HepG2 (cell line): Measurements from ENCODE around the gene ESRRB. TPM values are rescaled to one million over a fixed set of nuclear protein-coding genes. Genes with fewer than 3 reads are reported as not detected.
A peak's percentile ranks its signal among the peaks of the same experiment; 100 is the strongest.

Source experiments
- AHR ChIP-seq: IDR thresholded peaks from 2 replicates; pipeline ENCODE4 v1.6.1; 2018; ENCODE audit warnings: missing genetic modification reagents, missing compliant biosample characterization
- CENPBD1 ChIP-seq: sonication (generic); formaldehyde crosslinking; IDR thresholded peaks from 2 replicates; pipeline ENCODE4 v1.8.0; 2022; ENCODE audit warnings: missing genetic modification reagents, low read depth, mild to moderate bottlenecking, borderline replicate concordance
- EED ChIP-seq: sonication (generic); formaldehyde crosslinking; IDR thresholded peaks from 2 replicates; pipeline ENCODE4 v1.5.0; 2020; ENCODE audit warnings: mild to moderate bottlenecking, missing genetic modification reagents
- PHF21A ChIP-seq: sonication (generic); formaldehyde crosslinking; IDR thresholded peaks from 2 replicates; pipeline ENCODE4 v1.5.0; 2020; ENCODE audit warnings: mild to moderate bottlenecking, missing genetic modification reagents
- RARG ChIP-seq: sonication (generic); formaldehyde crosslinking; IDR thresholded peaks from 2 replicates; pipeline ENCODE4 v1.4.0; 2020; ENCODE audit warnings: low read depth, mild to moderate bottlenecking, missing genetic modification reagents
- SETDB1 ChIP-seq: sonication (generic); formaldehyde crosslinking; IDR thresholded peaks from 2 replicates; pipeline ENCODE4 v1.5.1; 2020; ENCODE audit warnings: missing genetic modification reagents, mild to moderate bottlenecking, borderline replicate concordance
- SP2 ChIP-seq: sonication (generic); formaldehyde crosslinking; IDR thresholded peaks from 2 replicates; pipeline ENCODE4 v1.5.1; 2020; ENCODE audit warnings: mild to moderate bottlenecking, missing genetic modification reagents
- THYN1 ChIP-seq: sonication (generic); formaldehyde crosslinking; IDR thresholded peaks from 2 replicates; pipeline ENCODE4 v1.8.1; 2023; ENCODE audit warnings: low read depth, mild to moderate bottlenecking, moderate library complexity, missing genetic modification reagents, borderline replicate concordance
- ZGPAT ChIP-seq: IDR thresholded peaks from 2 replicates; pipeline ENCODE4 v1.6.1; 2016; ENCODE audit warnings: mild to moderate bottlenecking
- ZNF20 ChIP-seq: sonication (generic); formaldehyde crosslinking; IDR thresholded peaks from 2 replicates; pipeline ENCODE4 v1.4.0; 2020; ENCODE audit warnings: mild to moderate bottlenecking, moderate library complexity, missing genetic modification reagents
- ZNF207 ChIP-seq: fragments of 450-650 bp; IDR thresholded peaks from 2 replicates; pipeline ENCODE4 v1.6.1; 2016; ENCODE audit warnings: antibody characterized with exemption, borderline replicate concordance
- ZNF276 ChIP-seq: sonication (generic); formaldehyde crosslinking; IDR thresholded peaks from 2 replicates; pipeline ENCODE4 v1.4.0; 2020; ENCODE audit warnings: mild to moderate bottlenecking, low read depth, missing genetic modification reagents
- ZNF672 ChIP-seq: sonication (generic); formaldehyde crosslinking; IDR thresholded peaks from 2 replicates; pipeline ENCODE4 v1.8.1; 2022; ENCODE audit warnings: missing genetic modification reagents
- ZNF788 ChIP-seq: sonication (generic); formaldehyde crosslinking; IDR thresholded peaks from 2 replicates; pipeline ENCODE4 v1.5.0; 2020; ENCODE audit warnings: mild to moderate bottlenecking, missing genetic modification reagents, borderline replicate concordance
- ZNF879 ChIP-seq: sonication (generic); formaldehyde crosslinking; IDR thresholded peaks from 2 replicates; pipeline ENCODE4 v1.8.1; 2023; ENCODE audit warnings: missing genetic modification reagents
- polyA plus RNA-seq, 8 experiments: library from polyadenylated mRNA; depleted of rRNA in 3 of 8; stranded (reverse) in 7 of 8; unstranded in 1 of 8; fragments of >200 nt; fragmentation: Illumina TruSeq in 4 of 8; extraction: Trizol in 4 of 8; gene quantifications; 2 replicates each; pipeline versions ENCODE4 v1.2.1 to v1.2.3, GENCODE V29; 2011 to 2016; ENCODE audit warnings: low read depth in 4 of 8, missing spikeins in 1 of 8, mixed read lengths in 1 of 8; ENCODE audit not compliant: insufficient read depth in 1 of 8
- total RNA-seq, 5 experiments: library from RNA; depleted of rRNA; stranded (reverse); fragments of >200 nt; fragmentation: Illumina TruSeq; extraction: Trizol; gene quantifications; 2 replicates each; pipeline ENCODE4 v1.2.3, GENCODE V29; 2016; ENCODE audit warnings: low read depth in 1 of 5
- TF ChIP-seq, protein P1 (sequence below): sonication (generic); formaldehyde crosslinking; IDR thresholded peaks from 2 replicates; pipeline ENCODE4 v1.4.0; 2020; ENCODE audit warnings: missing genetic modification reagents
- TF ChIP-seq, protein P2 (sequence below): sonication (generic); formaldehyde crosslinking; IDR thresholded peaks from 2 replicates; pipeline ENCODE4 v1.5.0; 2020; ENCODE audit warnings: mild to moderate bottlenecking, missing genetic modification reagents, borderline replicate concordance
- TF ChIP-seq, protein P3 (sequence below): sonication (generic); formaldehyde crosslinking; IDR thresholded peaks from 2 replicates; pipeline ENCODE4 v1.5.1; 2020; ENCODE audit warnings: missing genetic modification reagents, mild to moderate bottlenecking, borderline replicate concordance

The ESRRB gene
- total and polyA plus RNA-seq, 2 of the 13 experiments (the other 11 are each of a cell fraction or from before 2014, with no cell fraction given) = 0.04 to 0.33 TPM

- no peak for TF ChIP-seq CENPBD1 (CRISPR knock-in tag)
- no peak for TF ChIP-seq SP2 (CRISPR knock-in tag)
- TF ChIP-seq EED (CRISPR knock-in tag) = no peak
- no peak for TF ChIP-seq ZNF276 (CRISPR knock-in tag)
- no peak for TF ChIP-seq ZNF879 (CRISPR knock-in tag)
- TF ChIP-seq, protein P1, sequence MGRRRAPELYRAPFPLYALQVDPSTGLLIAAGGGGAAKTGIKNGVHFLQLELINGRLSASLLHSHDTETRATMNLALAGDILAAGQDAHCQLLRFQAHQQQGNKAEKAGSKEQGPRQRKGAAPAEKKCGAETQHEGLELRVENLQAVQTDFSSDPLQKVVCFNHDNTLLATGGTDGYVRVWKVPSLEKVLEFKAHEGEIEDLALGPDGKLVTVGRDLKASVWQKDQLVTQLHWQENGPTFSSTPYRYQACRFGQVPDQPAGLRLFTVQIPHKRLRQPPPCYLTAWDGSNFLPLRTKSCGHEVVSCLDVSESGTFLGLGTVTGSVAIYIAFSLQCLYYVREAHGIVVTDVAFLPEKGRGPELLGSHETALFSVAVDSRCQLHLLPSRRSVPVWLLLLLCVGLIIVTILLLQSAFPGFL (CRISPR knock-in tag) = no peak
- peak; percentile 77; the same call in 1 of the 2 replicates for TF ChIP-seq ZNF788
- TF ChIP-seq, protein P2, sequence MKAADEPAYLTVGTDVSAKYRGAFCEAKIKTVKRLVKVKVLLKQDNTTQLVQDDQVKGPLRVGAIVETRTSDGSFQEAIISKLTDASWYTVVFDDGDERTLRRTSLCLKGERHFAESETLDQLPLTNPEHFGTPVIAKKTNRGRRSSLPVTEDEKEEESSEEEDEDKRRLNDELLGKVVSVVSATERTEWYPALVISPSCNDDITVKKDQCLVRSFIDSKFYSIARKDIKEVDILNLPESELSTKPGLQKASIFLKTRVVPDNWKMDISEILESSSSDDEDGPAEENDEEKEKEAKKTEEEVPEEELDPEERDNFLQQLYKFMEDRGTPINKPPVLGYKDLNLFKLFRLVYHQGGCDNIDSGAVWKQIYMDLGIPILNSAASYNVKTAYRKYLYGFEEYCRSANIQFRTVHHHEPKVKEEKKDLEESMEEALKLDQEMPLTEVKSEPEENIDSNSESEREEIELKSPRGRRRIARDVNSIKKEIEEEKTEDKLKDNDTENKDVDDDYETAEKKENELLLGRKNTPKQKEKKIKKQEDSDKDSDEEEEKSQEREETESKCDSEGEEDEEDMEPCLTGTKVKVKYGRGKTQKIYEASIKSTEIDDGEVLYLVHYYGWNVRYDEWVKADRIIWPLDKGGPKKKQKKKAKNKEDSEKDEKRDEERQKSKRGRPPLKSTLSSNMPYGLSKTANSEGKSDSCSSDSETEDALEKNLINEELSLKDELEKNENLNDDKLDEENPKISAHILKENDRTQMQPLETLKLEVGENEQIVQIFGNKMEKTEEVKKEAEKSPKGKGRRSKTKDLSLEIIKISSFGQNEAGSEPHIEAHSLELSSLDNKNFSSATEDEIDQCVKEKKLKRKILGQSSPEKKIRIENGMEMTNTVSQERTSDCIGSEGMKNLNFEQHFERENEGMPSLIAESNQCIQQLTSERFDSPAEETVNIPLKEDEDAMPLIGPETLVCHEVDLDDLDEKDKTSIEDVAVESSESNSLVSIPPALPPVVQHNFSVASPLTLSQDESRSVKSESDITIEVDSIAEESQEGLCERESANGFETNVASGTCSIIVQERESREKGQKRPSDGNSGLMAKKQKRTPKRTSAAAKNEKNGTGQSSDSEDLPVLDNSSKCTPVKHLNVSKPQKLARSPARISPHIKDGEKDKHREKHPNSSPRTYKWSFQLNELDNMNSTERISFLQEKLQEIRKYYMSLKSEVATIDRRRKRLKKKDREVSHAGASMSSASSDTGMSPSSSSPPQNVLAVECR = peak; percentile 62; the same call in 1 of the 2 replicates
- no peak for TF ChIP-seq ZNF207
- TF ChIP-seq AHR (CRISPR knock-in tag) = 0 out of 2 replicates have a peak, but pooled peaks have one; percentile 43
- TF ChIP-seq ZGPAT (CRISPR knock-in tag) = peak; percentile 62; the same call in 1 of the 2 replicates
- TF ChIP-seq THYN1 (CRISPR knock-in tag) = no peak
- TF ChIP-seq ZNF20 = no peak
- TF ChIP-seq RARG (CRISPR knock-in tag) = no peak
- TF ChIP-seq ZNF672 (CRISPR knock-in tag) = peak; percentile 81; the same call in 1 of the 2 replicates
- TF ChIP-seq PHF21A (CRISPR knock-in tag) = peak; percentile 64; the same call in 1 of the 2 replicates
- TF ChIP-seq, protein P3, sequence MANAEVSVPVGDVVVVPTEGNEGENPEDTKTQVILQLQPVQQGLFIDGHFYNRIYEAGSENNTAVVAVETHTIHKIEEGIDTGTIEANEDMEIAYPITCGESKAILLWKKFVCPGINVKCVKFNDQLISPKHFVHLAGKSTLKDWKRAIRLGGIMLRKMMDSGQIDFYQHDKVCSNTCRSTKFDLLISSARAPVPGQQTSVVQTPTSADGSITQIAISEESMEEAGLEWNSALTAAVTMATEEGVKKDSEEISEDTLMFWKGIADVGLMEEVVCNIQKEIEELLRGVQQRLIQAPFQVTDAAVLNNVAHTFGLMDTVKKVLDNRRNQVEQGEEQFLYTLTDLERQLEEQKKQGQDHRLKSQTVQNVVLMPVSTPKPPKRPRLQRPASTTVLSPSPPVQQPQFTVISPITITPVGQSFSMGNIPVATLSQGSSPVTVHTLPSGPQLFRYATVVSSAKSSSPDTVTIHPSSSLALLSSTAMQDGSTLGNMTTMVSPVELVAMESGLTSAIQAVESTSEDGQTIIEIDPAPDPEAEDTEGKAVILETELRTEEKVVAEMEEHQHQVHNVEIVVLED (CRISPR knock-in tag) = no peak; the same call in 1 of the 2 replicates
- TF ChIP-seq SETDB1 (CRISPR knock-in tag) = no peak
These were observed 23.2 kb upstream of the ESRRB start (continued) for GRCh38 chr14:76352639-76353281.
